GM10847 (cell line): ENCODE measurements around the gene SLIT1.

Experiments used
- POLR2A ChIP-seq: IDR thresholded peaks from 2 replicates; pipeline ENCODE4 v1.6.1; 2011; ENCODE audit not compliant: insufficient read length; ENCODE audit errors: extremely low read depth

SLIT1 gene

GRCh38 chr10:97099089-97099488 lies 86.7 kb downstream of the SLIT1 start:
- TF ChIP-seq POLR2A = no peak

GRCh38 chr10:97097084-97097433 lies 88.7 kb downstream of the SLIT1 start:
- TF ChIP-seq POLR2A = no peak

- TF ChIP-seq POLR2A = no peak
Measured at GRCh38 chr10:97096261-97097083, 89.3 kb downstream of the SLIT1 start.

- TF ChIP-seq POLR2A = no peak
Measured at GRCh38 chr10:97095701-97096260, 90.0 kb downstream of the SLIT1 start.

GRCh38 chr10:97090644-97091043 lies 95.1 kb downstream of the SLIT1 start:
- no peak for TF ChIP-seq POLR2A

- TF ChIP-seq POLR2A = no peak
Measured at GRCh38 chr10:97090035-97090434, 95.7 kb downstream of the SLIT1 start.

GRCh38 chr10:97089209-97089870 lies 96.4 kb downstream of the SLIT1 start:
- TF ChIP-seq POLR2A = no peak

- TF ChIP-seq POLR2A = no peak
Measured at GRCh38 chr10:97087296-97087695, 98.5 kb downstream of the SLIT1 start.

- TF ChIP-seq POLR2A = no peak
Measured at GRCh38 chr10:97086530-97086929, 99.2 kb downstream of the SLIT1 start.

GRCh38 chr10:97083228-97083829 lies 102.4 kb downstream of the SLIT1 start:
- no peak for TF ChIP-seq POLR2A

- no peak for TF ChIP-seq POLR2A
Measured at GRCh38 chr10:97081621-97082235, 104.0 kb downstream of the SLIT1 start.

GRCh38 chr10:97080051-97080776 lies 105.5 kb downstream of the SLIT1 start:
- TF ChIP-seq POLR2A = no peak

GRCh38 chr10:97079448-97079847 lies 106.3 kb downstream of the SLIT1 start:
- TF ChIP-seq POLR2A = no peak

- TF ChIP-seq POLR2A = no peak
Measured at GRCh38 chr10:97078938-97079445, 106.8 kb downstream of the SLIT1 start.

- TF ChIP-seq POLR2A = no peak
Measured at GRCh38 chr10:97078261-97078937, 107.4 kb downstream of the SLIT1 start.

- no peak for TF ChIP-seq POLR2A
Measured at GRCh38 chr10:97076781-97077180, 109.0 kb downstream of the SLIT1 start.
